HG02970 (cell line): ENCODE measurements around the gene DNAJC6.

Experiments
- ATAC-seq: cut with Tn5 transposase; IDR thresholded peaks from one replicate; pipeline ENCODE4 v1.9.1; 2021; ENCODE audit warnings: mild to moderate bottlenecking, moderate library complexity, moderate number of reproducible peaks; ENCODE audit not compliant: unreplicated experiment, low FRiP score

The DNAJC6 gene

DNA sequence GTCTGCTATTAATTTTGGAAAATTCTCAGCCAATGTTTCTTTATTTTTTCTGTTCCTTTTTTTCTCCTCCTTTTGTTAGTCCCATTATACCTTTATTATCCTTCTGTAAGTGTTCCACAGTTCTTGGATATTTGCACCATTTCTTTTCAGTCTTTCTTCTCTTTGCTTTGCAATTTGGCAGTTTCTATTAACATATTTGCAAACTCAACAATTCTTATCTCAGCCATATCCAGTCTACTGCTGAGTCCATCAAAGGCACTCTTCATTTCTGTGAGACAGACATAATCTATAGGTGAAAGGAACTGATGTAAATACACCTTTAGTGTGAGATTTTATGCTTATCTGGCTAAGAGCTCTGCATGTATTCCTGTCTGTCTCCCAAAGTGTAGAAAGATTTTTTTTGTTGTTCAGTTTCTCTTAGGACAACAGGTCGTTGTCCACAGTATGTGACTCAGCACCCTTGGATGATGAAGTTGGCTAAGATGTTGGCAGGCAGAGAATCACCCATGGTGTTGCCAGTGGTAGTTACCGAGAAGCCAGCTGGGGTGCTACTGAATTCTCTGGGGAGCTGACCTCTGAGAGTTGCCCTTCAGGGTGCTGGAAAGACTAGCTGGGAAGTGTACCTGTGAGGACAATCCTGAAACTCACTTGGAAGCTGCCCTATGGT, 149.5 kb downstream of the DNAJC6 start:
- no peak for ATAC-seq

DNA sequence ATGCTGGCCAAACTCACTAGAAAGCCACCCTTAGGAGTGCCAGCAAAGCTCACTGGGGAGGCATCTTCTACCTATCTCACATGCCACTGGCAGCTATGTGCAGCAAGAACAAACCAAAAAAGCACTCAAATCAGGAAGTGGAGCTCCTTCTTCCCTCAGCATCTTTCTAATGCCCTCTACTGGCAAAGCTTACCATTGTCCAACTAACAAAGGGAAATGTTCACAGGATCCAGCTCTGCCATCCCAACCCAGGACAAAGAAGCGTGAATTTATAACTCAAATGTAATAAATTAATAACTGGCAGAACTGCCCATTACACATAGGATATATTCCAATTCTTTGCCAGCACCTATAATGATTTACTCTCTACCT, 150.0 kb downstream of the DNAJC6 start:
- no peak for ATAC-seq
